Measurements from ENCODE around the gene SATL1. TPM values are rescaled to one million over a fixed set of nuclear protein-coding genes. Genes with fewer than 3 reads are reported as not detected.

Gene SATL1
- total and polyA plus RNA-seq, 5 donors from 2014 or later: not detected

- H3K4me1 ChIP-seq (ENCODE audit: control insufficient read depth, insufficient read depth, low read length, poor library complexity, severe bottlenecking): no peaks in the 10 kb centered on the region
- H3K4me3 ChIP-seq (ENCODE audit: low read depth, low read length): no peak overlapping the region
- no peak overlapping the region for H3K27ac ChIP-seq (ENCODE audit: insufficient read depth, low read length, poor library complexity, severe bottlenecking)
- Mint-ChIP-seq H3K27ac (no peak overlapping the region), H3K27me3 (no peaks in the 10 kb centered on the region), H3K4me1 (no peaks in the 10 kb centered on the region), H3K36me3 (no peaks in the 10 kb centered on the region), H3K9me3 (no peaks in the 10 kb centered on the region), H3K4me3 (no peak overlapping the region)
- H3K9me3 ChIP-seq (ENCODE audit: control insufficient read depth in 2 of 2, low read length in 2 of 2): no peaks in the 10 kb centered on the region
- H3K27me3 ChIP-seq (ENCODE audit: control insufficient read depth, insufficient read depth, low read length): no peaks in the 10 kb centered on the region
- DNase-seq (no peak), ATAC-seq (ENCODE audit: low read depth in 2 of 2) (no peak)
- no peaks in the 10 kb centered on the region for H3K36me3 ChIP-seq (ENCODE audit: control insufficient read depth, insufficient read depth, low read length)
Measured at GRCh38 chrX:85115252-85115651, 128.3 kb downstream of the SATL1 start.

- H3K27me3 Mint-ChIP-seq: no peaks in the 10 kb centered on the region
- Histone ChIP-seq H3K36me3 (ENCODE audit: control insufficient read depth, insufficient read depth, low read length) (no peaks in the 10 kb centered on the region), H3K4me3 (ENCODE audit: low read depth, low read length) (no peak overlapping the region), H3K27ac (ENCODE audit: insufficient read depth, low read length, poor library complexity, severe bottlenecking) (no peak overlapping the region), H3K27me3 (ENCODE audit: control insufficient read depth, insufficient read depth, low read length) (no peaks in the 10 kb centered on the region), H3K9me3 (ENCODE audit: control insufficient read depth in 2 of 2, low read length in 2 of 2) (no peaks in the 10 kb centered on the region), H3K4me1 (ENCODE audit: control insufficient read depth, insufficient read depth, low read length, poor library complexity, severe bottlenecking) (no peaks in the 10 kb centered on the region)
- DNase-seq (no peak), ATAC-seq (ENCODE audit: low read depth in 2 of 2) (no peak)
- H3K4me3 Mint-ChIP-seq: no peak overlapping the region
- no peak overlapping the region for H3K27ac Mint-ChIP-seq
- no peaks in the 10 kb centered on the region for H3K4me1 Mint-ChIP-seq
- H3K9me3 Mint-ChIP-seq: no peaks in the 10 kb centered on the region
- H3K36me3 Mint-ChIP-seq: no peaks in the 10 kb centered on the region
Measured at GRCh38 chrX:85114776-85115175, 128.8 kb downstream of the SATL1 start.

DNA sequence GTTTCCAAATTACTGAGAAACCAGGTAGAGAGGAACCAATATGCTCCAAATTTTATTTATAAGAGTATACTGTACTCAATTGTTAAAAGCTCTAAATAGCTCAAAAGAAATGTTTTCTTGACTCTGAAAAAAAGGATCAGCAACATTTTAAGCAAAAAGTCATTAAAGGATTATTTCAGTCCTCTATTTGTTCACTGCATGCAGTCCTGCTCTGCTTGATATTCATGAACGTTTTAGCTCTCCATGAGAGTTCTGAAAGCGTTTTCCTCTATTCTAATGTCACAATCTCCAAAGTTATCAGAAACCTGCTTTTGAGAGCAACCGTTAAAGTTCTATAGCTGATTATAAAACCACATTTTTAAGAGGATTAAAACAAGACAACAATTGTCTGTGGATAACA lies 129.4 kb downstream of the SATL1 start:
- H3K4me3 ChIP-seq (ENCODE audit: low read depth, low read length): no peak overlapping the region
- no peaks in the 10 kb centered on the region for H3K4me1 ChIP-seq (ENCODE audit: control insufficient read depth, insufficient read depth, low read length, poor library complexity, severe bottlenecking)
- H3K4me3 Mint-ChIP-seq: no peak overlapping the region
- no peaks in the 10 kb centered on the region for H3K36me3 ChIP-seq (ENCODE audit: control insufficient read depth, insufficient read depth, low read length)
- H3K9me3 Mint-ChIP-seq: no peaks in the 10 kb centered on the region
- H3K27me3 Mint-ChIP-seq: no peaks in the 10 kb centered on the region
- no peaks in the 10 kb centered on the region for H3K27me3 ChIP-seq (ENCODE audit: control insufficient read depth, insufficient read depth, low read length)
- no peak overlapping the region for H3K27ac Mint-ChIP-seq
- no peaks in the 10 kb centered on the region for H3K4me1 Mint-ChIP-seq
- H3K27ac ChIP-seq (ENCODE audit: insufficient read depth, low read length, poor library complexity, severe bottlenecking): no peak overlapping the region
- H3K36me3 Mint-ChIP-seq: no peaks in the 10 kb centered on the region
- H3K9me3 ChIP-seq (ENCODE audit: control insufficient read depth in 2 of 2, low read length in 2 of 2): no peaks in the 10 kb centered on the region
- DNase-seq (no peak), ATAC-seq (ENCODE audit: low read depth in 2 of 2) (no peak)

DNA sequence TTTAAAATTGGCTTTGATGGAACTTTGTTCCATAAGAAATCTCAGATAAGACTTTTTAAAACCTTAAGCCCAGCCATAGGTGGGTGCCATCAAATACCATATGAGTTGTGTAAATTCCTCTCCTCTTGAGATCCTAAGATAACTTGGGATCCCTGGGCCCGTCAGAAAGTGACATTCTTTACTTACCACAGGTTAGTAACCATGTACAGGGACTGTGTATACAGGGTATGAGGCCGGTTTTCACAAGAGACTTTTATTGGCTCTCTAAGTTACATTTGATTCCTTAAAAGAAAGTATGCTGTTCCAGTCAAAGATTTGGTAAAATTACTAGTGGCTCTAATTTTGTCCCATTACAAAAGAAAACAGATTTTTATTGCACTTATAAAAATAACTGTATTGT lies 129.8 kb downstream of the SATL1 start:
- ATAC-seq (ENCODE audit: low read depth in 2 of 2) (no peak), DNase-seq (no peak)
- no peaks in the 10 kb centered on the region for H3K36me3 ChIP-seq (ENCODE audit: control insufficient read depth, insufficient read depth, low read length)
- Mint-ChIP-seq H3K4me3 (no peak overlapping the region), H3K9me3 (no peaks in the 10 kb centered on the region), H3K27ac (no peak overlapping the region), H3K4me1 (no peaks in the 10 kb centered on the region), H3K27me3 (no peaks in the 10 kb centered on the region), H3K36me3 (no peaks in the 10 kb centered on the region)
- H3K4me3 ChIP-seq (ENCODE audit: low read depth, low read length): no peak overlapping the region
- H3K9me3 ChIP-seq (ENCODE audit: control insufficient read depth in 2 of 2, low read length in 2 of 2): no peaks in the 10 kb centered on the region
- H3K27me3 ChIP-seq (ENCODE audit: control insufficient read depth, insufficient read depth, low read length): no peaks in the 10 kb centered on the region
- no peaks in the 10 kb centered on the region for H3K4me1 ChIP-seq (ENCODE audit: control insufficient read depth, insufficient read depth, low read length, poor library complexity, severe bottlenecking)
- no peak overlapping the region for H3K27ac ChIP-seq (ENCODE audit: insufficient read depth, low read length, poor library complexity, severe bottlenecking)

DNA sequence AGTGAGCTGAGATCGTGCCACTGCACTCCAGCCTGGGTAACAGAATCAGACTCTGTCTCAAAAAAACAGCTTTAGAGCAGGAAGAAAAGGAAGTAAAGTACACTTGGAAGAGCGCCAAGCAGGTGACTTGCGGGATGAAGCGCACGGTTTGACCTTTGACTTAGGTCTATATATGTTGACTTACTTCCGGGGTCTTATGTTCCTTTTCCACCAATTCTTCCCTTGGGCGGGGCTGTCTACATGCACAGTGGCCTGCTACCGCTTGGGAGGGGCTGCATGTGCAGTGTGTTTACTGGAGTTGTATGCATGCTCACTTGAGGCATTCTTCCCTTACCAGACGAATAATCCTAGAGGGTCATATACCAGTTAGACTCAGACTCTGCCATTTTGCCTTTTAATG lies 131.3 kb downstream of the SATL1 start:
- no peak for DNase-seq
- H3K4me3 Mint-ChIP-seq: no peak overlapping the region

DNA sequence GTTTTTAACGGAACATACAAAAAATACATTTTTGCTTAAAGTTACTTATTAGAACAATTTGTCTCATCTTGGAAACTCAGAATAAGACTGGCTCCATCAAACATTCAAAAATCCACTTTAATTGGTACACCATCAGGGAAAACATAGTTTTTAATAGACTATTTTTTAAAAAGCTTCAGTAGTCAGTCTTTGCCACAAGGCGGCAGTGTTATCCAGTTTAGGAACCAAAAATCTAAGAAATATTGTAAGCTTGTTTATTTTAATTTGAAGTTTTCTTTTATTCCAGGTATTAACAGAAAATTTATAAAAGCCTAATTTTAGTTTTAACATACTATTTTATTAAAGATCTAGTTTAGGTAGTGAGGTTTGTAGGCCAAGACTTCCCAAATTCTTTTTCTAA lies 132.2 kb downstream of the SATL1 start:
- no peaks in the 10 kb centered on the region for H3K4me1 Mint-ChIP-seq
- no peaks in the 10 kb centered on the region for H3K36me3 ChIP-seq (ENCODE audit: control insufficient read depth, insufficient read depth, low read length)
- H3K4me1 ChIP-seq (ENCODE audit: control insufficient read depth, insufficient read depth, low read length, poor library complexity, severe bottlenecking): no peaks in the 10 kb centered on the region
- H3K27me3 ChIP-seq (ENCODE audit: control insufficient read depth, insufficient read depth, low read length): no peaks in the 10 kb centered on the region
- H3K4me3 ChIP-seq (ENCODE audit: low read depth, low read length): no peak overlapping the region
- H3K9me3 ChIP-seq (ENCODE audit: control insufficient read depth in 2 of 2, low read length in 2 of 2): no peaks in the 10 kb centered on the region
- H3K4me3 Mint-ChIP-seq: no peak overlapping the region
- no peaks in the 10 kb centered on the region for H3K36me3 Mint-ChIP-seq
- no peak overlapping the region for H3K27ac Mint-ChIP-seq
- DNase-seq (peak in 2 of 3 donors; percentile 4 to 20), ATAC-seq (ENCODE audit: low read depth in 2 of 2) (no peak)
- no peaks in the 10 kb centered on the region for H3K9me3 Mint-ChIP-seq
- no peaks in the 10 kb centered on the region for H3K27me3 Mint-ChIP-seq
- H3K27ac ChIP-seq (ENCODE audit: insufficient read depth, low read length, poor library complexity, severe bottlenecking): no peak overlapping the region

More for the DNA sequence above, 131.3 kb downstream of the SATL1 start:
- Mint-ChIP-seq H3K9me3 (no peaks in the 10 kb centered on the region), H3K27me3 (no peaks in the 10 kb centered on the region), H3K27ac (no peak overlapping the region), H3K36me3 (no peaks in the 10 kb centered on the region), H3K4me1 (no peaks in the 10 kb centered on the region)
- Histone ChIP-seq H3K27ac (ENCODE audit: insufficient read depth, low read length, poor library complexity, severe bottlenecking) (no peak overlapping the region), H3K4me1 (ENCODE audit: control insufficient read depth, insufficient read depth, low read length, poor library complexity, severe bottlenecking) (no peaks in the 10 kb centered on the region), H3K4me3 (ENCODE audit: low read depth, low read length) (no peak overlapping the region), H3K36me3 (ENCODE audit: control insufficient read depth, insufficient read depth, low read length) (no peaks in the 10 kb centered on the region), H3K27me3 (ENCODE audit: control insufficient read depth, insufficient read depth, low read length) (no peaks in the 10 kb centered on the region), H3K9me3 (ENCODE audit: control insufficient read depth in 2 of 2, low read length in 2 of 2) (no peaks in the 10 kb centered on the region)
- no peak for ATAC-seq (ENCODE audit: low read depth in 2 of 2)

GRCh38 chrX:85109235-85109634 lies 134.3 kb downstream of the SATL1 start:
- no peak for ATAC-seq (ENCODE audit: low read depth in 2 of 2)

GRCh38 chrX:85108165-85108564 lies 135.4 kb downstream of the SATL1 start:
- no peaks in the 10 kb centered on the region for H3K36me3 ChIP-seq (ENCODE audit: control insufficient read depth, insufficient read depth, low read length)
- H3K9me3 Mint-ChIP-seq: no peaks in the 10 kb centered on the region

More at GRCh38 chrX:85109235-85109634, 134.3 kb downstream of the SATL1 start:
- H3K4me1 ChIP-seq (ENCODE audit: control insufficient read depth, insufficient read depth, low read length, poor library complexity, severe bottlenecking): no peaks in the 10 kb centered on the region
- no peaks in the 10 kb centered on the region for H3K36me3 Mint-ChIP-seq
- H3K4me1 Mint-ChIP-seq: no peaks in the 10 kb centered on the region
- no peaks in the 10 kb centered on the region for H3K36me3 ChIP-seq (ENCODE audit: control insufficient read depth, insufficient read depth, low read length)
- no peaks in the 10 kb centered on the region for H3K27me3 Mint-ChIP-seq
- no peak overlapping the region for H3K4me3 ChIP-seq (ENCODE audit: low read depth, low read length)
- H3K27me3 ChIP-seq (ENCODE audit: control insufficient read depth, insufficient read depth, low read length): no peaks in the 10 kb centered on the region
- no peak overlapping the region for H3K27ac ChIP-seq (ENCODE audit: insufficient read depth, low read length, poor library complexity, severe bottlenecking)
- no peaks in the 10 kb centered on the region for H3K9me3 Mint-ChIP-seq
- no peaks in the 10 kb centered on the region for H3K9me3 ChIP-seq (ENCODE audit: control insufficient read depth in 2 of 2, low read length in 2 of 2)
- peak in 1 of 3 donors; percentile 8 for DNase-seq
- no peak overlapping the region for H3K4me3 Mint-ChIP-seq
- no peak overlapping the region for H3K27ac Mint-ChIP-seq

More at GRCh38 chrX:85108165-85108564, 135.4 kb downstream of the SATL1 start:
- no peak for ATAC-seq (ENCODE audit: low read depth in 2 of 2)
- no peak for DNase-seq
- H3K4me1 Mint-ChIP-seq: no peaks in the 10 kb centered on the region
- H3K4me3 Mint-ChIP-seq: no peak overlapping the region
- no peaks in the 10 kb centered on the region for H3K36me3 Mint-ChIP-seq
- no peak overlapping the region for H3K27ac Mint-ChIP-seq
- H3K27me3 ChIP-seq (ENCODE audit: control insufficient read depth, insufficient read depth, low read length): no peaks in the 10 kb centered on the region
- H3K9me3 ChIP-seq (ENCODE audit: control insufficient read depth in 2 of 2, low read length in 2 of 2): no peaks in the 10 kb centered on the region
- no peak overlapping the region for H3K27ac ChIP-seq (ENCODE audit: insufficient read depth, low read length, poor library complexity, severe bottlenecking)
- no peaks in the 10 kb centered on the region for H3K27me3 Mint-ChIP-seq
- H3K4me3 ChIP-seq (ENCODE audit: low read depth, low read length): no peak overlapping the region
- no peaks in the 10 kb centered on the region for H3K4me1 ChIP-seq (ENCODE audit: control insufficient read depth, insufficient read depth, low read length, poor library complexity, severe bottlenecking)

Measured in CD4-positive, CD25-positive, alpha-beta regulatory T cell (primary cell).